ENCODE results near the gene CAMTA1.
A peak's percentile ranks its signal among the peaks of the same experiment; 100 is the strongest.

CAMTA1 gene

GRCh38 chr1:7474143-7474490 is 688.9 kb downstream of the CAMTA1 start:
- TF ChIP-seq, protein P1, sequence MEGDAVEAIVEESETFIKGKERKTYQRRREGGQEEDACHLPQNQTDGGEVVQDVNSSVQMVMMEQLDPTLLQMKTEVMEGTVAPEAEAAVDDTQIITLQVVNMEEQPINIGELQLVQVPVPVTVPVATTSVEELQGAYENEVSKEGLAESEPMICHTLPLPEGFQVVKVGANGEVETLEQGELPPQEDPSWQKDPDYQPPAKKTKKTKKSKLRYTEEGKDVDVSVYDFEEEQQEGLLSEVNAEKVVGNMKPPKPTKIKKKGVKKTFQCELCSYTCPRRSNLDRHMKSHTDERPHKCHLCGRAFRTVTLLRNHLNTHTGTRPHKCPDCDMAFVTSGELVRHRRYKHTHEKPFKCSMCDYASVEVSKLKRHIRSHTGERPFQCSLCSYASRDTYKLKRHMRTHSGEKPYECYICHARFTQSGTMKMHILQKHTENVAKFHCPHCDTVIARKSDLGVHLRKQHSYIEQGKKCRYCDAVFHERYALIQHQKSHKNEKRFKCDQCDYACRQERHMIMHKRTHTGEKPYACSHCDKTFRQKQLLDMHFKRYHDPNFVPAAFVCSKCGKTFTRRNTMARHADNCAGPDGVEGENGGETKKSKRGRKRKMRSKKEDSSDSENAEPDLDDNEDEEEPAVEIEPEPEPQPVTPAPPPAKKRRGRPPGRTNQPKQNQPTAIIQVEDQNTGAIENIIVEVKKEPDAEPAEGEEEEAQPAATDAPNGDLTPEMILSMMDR (IDR thresholded peaks at IDR 0.05; ENCODE audit: control insufficient read depth, extremely low read depth, insufficient read depth): no peak
- no peak overlapping the region for H3K4me3 ChIP-seq (ENCODE audit: low read depth, low read length)
- no peak for DNase-seq (ENCODE audit: low read depth)

DNA sequence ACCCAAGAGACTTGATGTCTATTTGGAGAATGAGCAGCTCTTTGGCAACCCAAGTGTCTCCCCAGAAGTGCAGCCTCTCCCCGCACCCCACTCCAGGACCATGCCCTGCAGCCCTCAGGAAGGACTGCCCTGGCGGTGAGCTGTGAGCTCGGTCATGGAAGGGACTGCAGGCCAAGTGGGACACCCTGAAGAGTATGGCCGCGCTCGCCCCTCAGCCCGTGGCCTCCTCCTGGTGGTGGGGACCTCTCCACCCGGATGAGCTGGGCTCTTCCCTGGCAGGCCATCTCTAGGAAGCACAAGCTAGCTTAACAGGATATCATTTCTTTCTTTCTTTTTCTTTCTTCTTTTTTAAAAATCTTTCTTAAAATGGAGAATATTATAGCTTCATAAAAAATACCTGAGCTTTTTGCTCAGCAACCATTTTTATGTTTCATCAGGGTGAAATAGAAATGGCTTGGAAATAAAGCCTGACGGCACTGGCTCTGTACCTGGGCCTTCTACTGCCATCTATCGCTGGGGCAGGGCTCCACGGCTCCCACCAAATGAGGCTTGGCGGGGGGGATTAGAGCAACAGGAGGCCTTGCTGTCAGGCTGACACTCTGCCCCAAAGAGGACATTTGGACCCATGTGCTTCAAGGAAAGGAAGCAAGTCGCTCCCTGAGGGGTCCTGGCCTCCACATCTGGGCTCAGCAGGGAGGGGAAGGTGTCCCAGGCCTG is 689.7 kb downstream of the CAMTA1 start:
- DNase-seq (ENCODE audit: low read depth): no peak
- TF ChIP-seq, protein P1 (IDR thresholded peaks at IDR 0.05; ENCODE audit: control insufficient read depth, extremely low read depth, insufficient read depth): peak; percentile 36
- H3K4me3 ChIP-seq (ENCODE audit: low read depth, low read length): no peak overlapping the region

DNA sequence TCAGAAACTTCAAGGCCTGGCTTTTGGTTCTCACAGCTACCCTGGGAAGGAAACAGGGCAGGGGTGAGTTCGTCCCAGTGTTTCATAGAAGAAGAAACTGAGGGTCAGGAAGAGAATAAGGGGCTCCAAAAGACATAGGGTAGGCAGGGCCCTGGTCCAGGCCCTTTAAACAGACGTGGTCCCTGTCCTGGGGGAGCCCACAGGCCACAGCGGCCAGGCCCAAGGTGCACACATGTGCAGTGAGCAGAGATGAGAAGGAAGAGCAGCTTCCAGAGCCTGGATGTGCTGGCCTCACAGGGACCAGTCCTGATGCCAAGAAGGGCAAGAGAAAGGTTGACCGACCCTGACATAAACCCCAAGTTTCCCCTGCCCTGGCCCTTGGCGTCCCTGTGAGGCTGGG is 690.4 kb downstream of the CAMTA1 start:
- no peak overlapping the region for H3K4me3 ChIP-seq (ENCODE audit: low read depth, low read length)
- DNase-seq (ENCODE audit: low read depth): no peak
- TF ChIP-seq, protein P1 (IDR thresholded peaks at IDR 0.05; ENCODE audit: control insufficient read depth, extremely low read depth, insufficient read depth): no peak

DNA sequence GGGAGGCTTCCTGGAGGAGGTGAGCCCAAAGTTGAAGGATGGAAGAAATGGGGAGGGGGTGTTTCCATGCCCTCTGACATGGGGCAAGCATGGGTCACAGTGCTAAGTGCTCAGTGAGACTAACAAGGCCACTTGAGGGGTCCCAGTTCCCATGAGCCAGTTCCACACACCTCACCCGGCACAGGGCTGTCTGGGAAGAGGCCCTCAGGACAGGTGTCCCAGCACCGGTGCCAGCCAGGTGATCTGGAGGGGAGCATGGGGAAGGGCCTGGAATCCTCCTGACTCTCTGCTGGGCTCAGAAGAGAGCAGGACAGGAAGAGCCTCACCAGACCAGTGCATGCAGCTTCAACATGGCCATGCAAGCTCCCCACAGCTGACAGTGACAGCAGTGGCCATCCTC is 691.1 kb downstream of the CAMTA1 start:
- H3K4me3 ChIP-seq (ENCODE audit: low read depth, low read length): no peak overlapping the region
- DNase-seq (ENCODE audit: low read depth): no peak
- TF ChIP-seq, protein P1 (IDR thresholded peaks at IDR 0.05; ENCODE audit: control insufficient read depth, extremely low read depth, insufficient read depth): no peak

DNA sequence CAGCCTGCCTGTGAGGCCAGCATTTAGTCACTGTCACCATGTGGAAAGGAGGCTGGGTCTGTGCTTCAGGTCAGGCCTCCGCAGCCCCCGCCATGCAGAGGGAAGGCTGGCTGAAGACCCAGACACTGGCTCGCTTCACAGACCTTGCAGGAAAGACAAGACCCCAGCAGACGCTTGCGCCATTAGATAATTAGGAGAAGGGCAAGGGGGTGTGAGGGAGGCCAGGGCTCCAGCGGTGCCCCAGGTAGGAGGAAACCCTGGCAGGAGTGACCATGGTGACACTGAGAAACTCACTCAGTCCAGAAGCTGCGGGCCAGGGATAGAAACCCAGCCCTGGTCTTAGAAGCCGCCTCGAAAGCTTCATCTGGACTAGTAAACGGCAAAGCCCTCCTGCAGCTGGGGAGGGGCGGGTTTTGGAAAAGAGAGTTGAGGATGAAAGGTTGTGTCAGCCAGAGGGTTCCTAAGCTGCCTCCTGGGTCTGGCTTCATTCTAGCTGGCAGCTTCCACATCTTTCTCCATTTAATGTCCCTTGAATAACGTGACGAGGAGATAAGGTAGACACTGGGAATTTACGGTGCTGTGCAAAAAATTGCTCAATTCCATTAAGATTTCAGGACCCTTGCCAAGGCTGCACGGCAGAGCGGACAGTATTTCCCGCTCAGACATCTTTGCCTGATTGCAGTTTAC is 691.8 kb downstream of the CAMTA1 start:
- TF ChIP-seq, protein P1 (IDR thresholded peaks at IDR 0.05; ENCODE audit: control insufficient read depth, extremely low read depth, insufficient read depth): no peak
- no peak overlapping the region for H3K4me3 ChIP-seq (ENCODE audit: low read depth, low read length)
- no peak for DNase-seq (ENCODE audit: low read depth)

DNA sequence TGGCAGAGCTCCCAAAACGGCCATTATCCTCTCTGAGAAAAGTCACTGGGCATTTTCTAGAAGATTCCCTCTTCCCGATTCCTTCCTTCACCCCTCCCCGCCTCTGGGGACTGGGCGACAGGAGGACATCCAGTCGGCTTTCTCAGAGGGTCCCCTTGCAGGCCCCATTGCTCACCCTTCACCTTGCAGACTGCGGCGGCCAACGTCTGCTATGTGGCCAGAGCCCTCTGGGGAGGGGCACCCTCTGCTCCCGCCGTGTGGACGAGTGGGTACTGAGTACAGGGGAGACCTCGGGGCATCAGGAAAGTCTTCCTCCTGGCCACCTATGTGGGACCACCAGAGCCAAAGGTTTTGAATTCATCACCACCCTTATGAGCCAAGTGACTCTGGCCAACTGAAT is 692.3 kb downstream of the CAMTA1 start:
- TF ChIP-seq, protein P1 (IDR thresholded peaks at IDR 0.05; ENCODE audit: control insufficient read depth, extremely low read depth, insufficient read depth): no peak
- DNase-seq (ENCODE audit: low read depth): no peak
- no peak overlapping the region for H3K4me3 ChIP-seq (ENCODE audit: low read depth, low read length)
